ENCODE measurements around the gene UGT2B11. TPM values are rescaled to one million over a fixed set of nuclear protein-coding genes. Genes with fewer than 3 reads are reported as not detected.
"Not testable (repeated sequence)": the region's sequence is repeated elsewhere in the genome, so short reads cannot be mapped to it uniquely, and the experiment has no call there.

UGT2B11 gene
- total RNA-seq = not detected

DNA sequence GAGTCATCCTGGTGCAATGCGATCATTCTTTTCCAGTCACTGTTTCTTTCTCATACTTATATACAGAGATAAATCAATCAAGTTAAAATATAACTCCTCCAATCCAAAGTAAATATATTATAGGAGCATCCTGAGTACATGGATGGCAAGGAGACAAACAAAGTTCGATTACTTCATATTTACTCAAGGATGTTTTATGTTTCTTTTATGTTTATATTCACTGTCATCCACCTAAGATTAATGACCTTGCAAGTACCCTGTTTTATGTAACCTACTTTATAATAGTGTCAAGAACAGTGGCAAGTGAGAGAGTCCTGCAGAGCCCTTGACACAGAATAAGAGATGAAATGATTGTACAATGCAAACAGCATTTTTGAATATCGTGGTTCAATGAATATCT, at the start of gene UGT2B11:
Gene UGT2B11, minus strand, starts transcription at position 33 of the 400 bp plus-strand sequence. Its CDS starts 26 bp downstream, at position 7.
- H3K27me3 ChIP-seq = no peaks in the 10 kb centered on the region
- H3K27ac ChIP-seq = no peak within 1 kb of the TSS
- intact Hi-C loops (cut with DNase I) = no loop called here
- no peak within 1 kb of the TSS for H3K4me3 ChIP-seq
- no peak within 1 kb of the TSS for H3K9ac ChIP-seq (ENCODE audit: low read depth in 2 of 2, low read length in 2 of 2)
- H3K9me3 ChIP-seq = no peaks in the 10 kb centered on the region
- TF ChIP-seq, protein P1, sequence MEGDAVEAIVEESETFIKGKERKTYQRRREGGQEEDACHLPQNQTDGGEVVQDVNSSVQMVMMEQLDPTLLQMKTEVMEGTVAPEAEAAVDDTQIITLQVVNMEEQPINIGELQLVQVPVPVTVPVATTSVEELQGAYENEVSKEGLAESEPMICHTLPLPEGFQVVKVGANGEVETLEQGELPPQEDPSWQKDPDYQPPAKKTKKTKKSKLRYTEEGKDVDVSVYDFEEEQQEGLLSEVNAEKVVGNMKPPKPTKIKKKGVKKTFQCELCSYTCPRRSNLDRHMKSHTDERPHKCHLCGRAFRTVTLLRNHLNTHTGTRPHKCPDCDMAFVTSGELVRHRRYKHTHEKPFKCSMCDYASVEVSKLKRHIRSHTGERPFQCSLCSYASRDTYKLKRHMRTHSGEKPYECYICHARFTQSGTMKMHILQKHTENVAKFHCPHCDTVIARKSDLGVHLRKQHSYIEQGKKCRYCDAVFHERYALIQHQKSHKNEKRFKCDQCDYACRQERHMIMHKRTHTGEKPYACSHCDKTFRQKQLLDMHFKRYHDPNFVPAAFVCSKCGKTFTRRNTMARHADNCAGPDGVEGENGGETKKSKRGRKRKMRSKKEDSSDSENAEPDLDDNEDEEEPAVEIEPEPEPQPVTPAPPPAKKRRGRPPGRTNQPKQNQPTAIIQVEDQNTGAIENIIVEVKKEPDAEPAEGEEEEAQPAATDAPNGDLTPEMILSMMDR (IDR thresholded peaks at IDR 0.05) = no peak
- DNase-seq = no peak
- H3K36me3 ChIP-seq = no peaks in the 10 kb centered on the region
- H3K4me1 ChIP-seq = no peaks in the 10 kb centered on the region

- H3K27ac ChIP-seq; DNase-seq; H3K9me3 ChIP-seq; H3K27me3 ChIP-seq; intact Hi-C loops (cut with DNase I); H3K36me3 ChIP-seq; H3K9ac ChIP-seq (ENCODE audit: low read depth in 2 of 2, low read length in 2 of 2); H3K4me3 ChIP-seq; H3K4me1 ChIP-seq: not testable (repeated sequence)
Observed at GRCh38 chr4:69253147-69253772, 38.7 kb upstream of the UGT2B11 start.

DNA sequence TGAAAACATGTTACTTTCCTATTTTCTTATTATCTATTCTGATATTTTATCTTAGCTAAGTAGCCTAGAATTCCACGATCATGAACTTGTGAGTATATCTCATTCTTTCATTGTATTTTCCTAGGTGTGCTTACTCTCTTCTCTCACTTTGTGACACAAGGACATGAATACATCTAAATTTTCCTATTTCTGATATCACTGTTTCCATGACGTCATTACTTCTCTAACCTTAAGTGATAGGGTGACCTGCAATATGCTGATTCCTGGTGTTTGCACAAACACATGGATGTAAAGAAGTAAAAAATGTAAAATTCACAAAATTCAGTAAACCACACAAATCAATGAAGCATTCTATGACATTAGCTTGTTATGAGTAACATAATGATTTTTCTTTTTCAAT, 36.3 kb upstream of the UGT2B11 start:
- H3K9me3 ChIP-seq; H3K4me1 ChIP-seq; H3K4me3 ChIP-seq; H3K27ac ChIP-seq; H3K9ac ChIP-seq (ENCODE audit: low read depth in 2 of 2, low read length in 2 of 2); H3K27me3 ChIP-seq; intact Hi-C loops (cut with DNase I); DNase-seq; H3K36me3 ChIP-seq: not testable (repeated sequence)

- DNase-seq; H3K27ac ChIP-seq; H3K27me3 ChIP-seq; intact Hi-C loops (cut with DNase I); H3K9ac ChIP-seq (ENCODE audit: low read depth in 2 of 2, low read length in 2 of 2); H3K4me3 ChIP-seq; H3K9me3 ChIP-seq; H3K36me3 ChIP-seq; H3K4me1 ChIP-seq: not testable (repeated sequence)
Observed at GRCh38 chr4:69242562-69243240, 28.2 kb upstream of the UGT2B11 start.

GRCh38 chr4:69241746-69242145, 27.2 kb upstream of the UGT2B11 start:
- H3K36me3 ChIP-seq; H3K9me3 ChIP-seq; H3K27ac ChIP-seq; H3K4me3 ChIP-seq; DNase-seq; H3K9ac ChIP-seq (ENCODE audit: low read depth in 2 of 2, low read length in 2 of 2); H3K4me1 ChIP-seq; H3K27me3 ChIP-seq; intact Hi-C loops (cut with DNase I): not testable (repeated sequence)

GRCh38 chr4:69240787-69241186, 26.2 kb upstream of the UGT2B11 start:
- H3K4me3 ChIP-seq; DNase-seq; H3K27ac ChIP-seq; H3K9ac ChIP-seq (ENCODE audit: low read depth in 2 of 2, low read length in 2 of 2); H3K36me3 ChIP-seq; H3K4me1 ChIP-seq; H3K27me3 ChIP-seq; intact Hi-C loops (cut with DNase I); H3K9me3 ChIP-seq: not testable (repeated sequence)

GRCh38 chr4:69239557-69240168, 25.1 kb upstream of the UGT2B11 start:
- Histone ChIP-seq H3K4me1 (peaks cover 3% of the 10 kb centered on the region), H3K4me3 (no peak overlapping the region), H3K27me3 (no peaks in the 10 kb centered on the region), H3K9me3 (no peaks in the 10 kb centered on the region), H3K27ac (peak overlapping the region; percentile 67), H3K9ac (ENCODE audit: low read depth in 2 of 2, low read length in 2 of 2) (no peak overlapping the region), H3K36me3 (no peaks in the 10 kb centered on the region)
- intact Hi-C loops (cut with DNase I) = no loop called here
- DNase-seq = peak; percentile 34
- TF ChIP-seq, protein P1 (IDR thresholded peaks at IDR 0.05) = no peak

DNA sequence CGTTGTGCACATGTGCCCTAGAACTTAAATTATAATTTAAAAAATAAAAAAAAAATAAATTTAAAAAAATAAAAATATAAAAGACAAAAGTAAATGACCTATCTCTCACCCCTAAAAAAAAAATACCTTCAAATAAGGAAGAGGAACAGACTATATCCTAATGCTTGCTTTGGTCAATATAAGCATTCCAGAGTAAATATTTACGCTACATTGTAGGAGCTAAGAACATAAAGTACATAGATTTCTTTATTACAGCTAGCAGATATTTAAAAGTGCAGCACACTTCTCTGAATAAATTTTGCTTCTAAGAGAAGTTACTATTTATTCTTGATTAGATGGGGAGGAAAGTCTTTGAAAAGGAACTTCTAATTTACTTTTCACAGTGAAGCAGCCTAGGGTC, 24.5 kb upstream of the UGT2B11 start:
- DNase-seq = no peak
- Histone ChIP-seq H3K27ac (peak overlapping the region; percentile 67), H3K9ac (ENCODE audit: low read depth in 2 of 2, low read length in 2 of 2) (no peak overlapping the region), H3K36me3 (no peaks in the 10 kb centered on the region), H3K4me1 (peaks cover 3% of the 10 kb centered on the region), H3K4me3 (no peak overlapping the region), H3K9me3 (no peaks in the 10 kb centered on the region), H3K27me3 (no peaks in the 10 kb centered on the region)
- intact Hi-C loops (cut with DNase I) = no loop called here
- TF ChIP-seq, protein P1 (IDR thresholded peaks at IDR 0.05) = no peak
